ENCODE results near the gene RXRA. TPM values are rescaled to one million over a fixed set of nuclear protein-coding genes. Genes with fewer than 3 reads are reported as not detected.
A peak's percentile ranks its signal among the peaks of the same experiment; 100 is the strongest.

The RXRA gene
- total RNA-seq, 1 donor from 2014 or later, result 52.4 TPM

DNA sequence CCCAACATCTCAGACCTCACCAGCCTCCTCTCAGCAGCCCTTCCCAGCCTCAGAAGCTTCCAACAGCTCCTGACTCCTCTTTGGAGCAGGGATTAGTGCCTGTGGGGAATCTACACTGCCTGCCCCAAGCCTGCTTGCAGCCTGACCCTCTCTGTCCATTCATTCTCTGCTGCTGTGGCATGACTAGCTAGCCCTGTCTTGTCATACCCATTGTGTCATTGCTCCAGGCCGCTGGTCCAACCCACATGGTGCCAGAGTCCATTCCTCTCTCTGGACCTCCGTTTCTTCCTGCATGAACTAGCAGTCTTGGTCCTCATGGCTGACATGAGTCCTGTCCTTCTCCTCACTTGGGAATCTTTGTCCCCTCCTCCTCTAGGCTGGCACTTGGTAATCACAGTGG lies 12.8 kb upstream of the RXRA start:
- no peak for ATAC-seq

DNA sequence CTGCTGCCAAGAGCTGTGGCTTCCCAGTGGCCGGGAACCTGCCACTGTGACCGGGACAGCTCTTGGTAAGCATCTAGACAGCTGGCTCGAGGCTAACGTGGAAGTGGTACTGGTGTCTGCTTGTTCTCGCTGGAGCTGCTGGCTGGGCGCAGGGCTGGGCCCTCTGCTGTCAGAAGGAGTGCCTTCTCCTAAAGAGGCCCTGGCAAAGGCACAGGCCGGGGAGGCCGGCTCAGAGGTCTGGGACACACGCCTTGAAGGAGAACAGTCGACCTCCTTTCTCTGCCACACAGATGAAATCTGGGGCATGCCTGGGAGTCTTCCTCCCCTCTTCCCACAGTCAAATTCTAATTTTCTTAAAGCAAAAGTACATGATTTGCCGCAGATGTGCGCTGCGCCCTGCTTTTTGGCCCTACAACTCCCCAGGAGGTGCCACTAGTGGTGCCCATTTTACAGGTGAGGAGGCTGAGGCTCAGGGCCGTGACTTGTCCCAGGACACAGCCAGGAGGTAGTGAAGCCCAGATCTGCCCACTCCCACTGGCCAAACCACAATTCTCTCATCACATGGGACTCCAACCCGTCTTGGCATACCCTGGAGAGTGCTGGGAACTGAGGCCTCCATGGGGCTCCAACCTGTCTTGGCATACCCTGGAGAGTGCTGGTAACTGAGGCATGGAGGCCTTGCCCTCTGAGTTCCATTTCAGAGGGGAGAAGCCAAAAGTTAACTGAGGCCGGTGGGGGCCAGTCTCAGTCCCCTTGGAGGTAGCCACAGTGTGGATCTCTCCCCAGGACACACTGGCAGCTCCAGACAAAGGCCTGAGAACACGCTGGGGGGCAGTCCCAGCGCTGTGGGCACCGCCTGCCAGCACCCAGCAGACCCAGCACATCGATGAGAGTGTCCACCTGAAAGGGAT lies 12.0 kb upstream of the RXRA start:
- no peak for ATAC-seq

- ATAC-seq, result no peak
Measured at GRCh38 chr9:134314950-134315715, 11.1 kb upstream of the RXRA start.

- no peak for ATAC-seq
Measured at GRCh38 chr9:134315716-134316448, 10.4 kb upstream of the RXRA start.

- no peak for ATAC-seq
Measured at GRCh38 chr9:134316449-134317160, 9.7 kb upstream of the RXRA start.

GRCh38 chr9:134317400-134317789 lies 8.9 kb upstream of the RXRA start:
- no peak for ATAC-seq

DNA sequence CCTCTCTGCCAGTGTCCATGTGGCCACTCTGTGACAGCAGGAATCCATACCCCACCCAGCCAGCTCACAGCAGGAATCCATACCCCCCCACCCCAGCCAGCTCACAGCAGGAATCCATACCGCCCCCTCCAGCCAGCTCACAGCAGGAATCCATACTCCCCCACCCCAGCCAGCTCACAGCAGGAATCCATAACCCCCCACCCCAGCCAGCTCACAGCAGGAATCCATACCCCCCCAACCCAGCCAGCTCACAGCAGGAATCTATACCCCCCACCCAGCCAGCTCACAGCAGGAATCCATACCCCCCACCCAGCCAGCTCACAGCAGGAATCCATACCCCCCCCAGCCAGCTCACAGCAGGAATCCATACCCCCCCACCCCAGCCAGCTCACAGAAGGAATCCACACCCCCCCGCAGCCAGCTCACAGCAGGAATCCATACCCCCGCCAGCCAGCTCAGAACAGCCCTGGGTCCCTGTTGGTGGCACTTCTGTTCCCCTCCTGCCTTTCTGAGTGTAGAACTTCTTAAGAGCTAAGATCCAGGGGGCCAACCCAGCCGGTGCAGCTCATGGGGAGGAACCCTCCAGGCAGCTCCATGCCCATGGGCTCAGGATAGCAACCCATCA lies 8.4 kb upstream of the RXRA start:
- ATAC-seq, result no peak

GRCh38 chr9:134318481-134318891 lies 7.8 kb upstream of the RXRA start:
- no peak for ATAC-seq

DNA sequence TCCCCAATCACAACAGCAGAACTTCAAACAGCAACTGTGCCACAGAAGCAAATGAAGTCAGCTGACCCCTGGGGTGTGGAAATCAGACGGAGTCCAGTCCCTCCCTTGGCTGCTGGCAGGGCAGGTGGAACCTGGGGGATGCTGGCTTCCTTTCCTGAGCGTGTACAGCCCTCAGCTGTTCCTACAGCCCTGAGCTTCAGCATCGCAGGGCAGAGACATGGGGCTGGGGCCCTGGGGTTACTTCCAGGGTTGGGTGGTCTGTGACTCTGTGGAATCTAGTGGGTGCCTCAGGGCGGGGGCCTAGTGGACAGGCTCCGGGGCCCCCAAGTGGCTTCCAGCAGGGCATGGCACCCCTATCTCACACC lies 7.3 kb upstream of the RXRA start:
- no peak for ATAC-seq

GRCh38 chr9:134319306-134320125 lies 6.7 kb upstream of the RXRA start:
- ATAC-seq, result no peak

GRCh38 chr9:134320126-134320867 lies 6.0 kb upstream of the RXRA start:
- ATAC-seq, result no peak

DNA sequence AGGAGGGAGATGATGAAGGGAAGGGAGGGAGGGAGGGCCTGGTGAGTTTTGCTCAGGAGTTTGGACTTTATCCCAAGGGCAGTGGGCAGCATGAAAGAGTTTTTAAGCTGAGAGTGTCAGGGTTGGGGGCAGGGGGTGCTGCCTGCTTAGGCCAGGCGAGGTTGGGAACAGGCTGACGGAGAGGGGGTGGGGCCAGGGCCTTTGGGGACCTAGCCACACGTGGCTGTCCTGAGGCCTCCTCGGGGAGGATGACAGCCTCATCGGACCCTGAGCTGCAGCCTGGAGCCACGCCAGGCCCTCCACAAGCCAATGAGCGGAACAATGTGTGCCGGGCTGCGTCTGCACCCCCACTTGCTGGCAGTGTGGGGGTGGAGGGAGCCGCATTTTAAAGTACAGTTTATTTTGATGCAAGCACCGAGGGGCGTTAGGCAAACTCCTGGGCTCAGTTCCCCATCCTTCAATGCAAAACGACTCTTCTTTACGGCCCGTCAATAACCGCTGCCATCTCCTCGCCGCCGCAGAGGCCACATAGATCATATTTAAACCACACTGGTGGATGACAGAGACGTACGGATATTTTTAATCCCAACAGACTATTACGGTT lies 5.3 kb upstream of the RXRA start:
- no peak for ATAC-seq

DNA sequence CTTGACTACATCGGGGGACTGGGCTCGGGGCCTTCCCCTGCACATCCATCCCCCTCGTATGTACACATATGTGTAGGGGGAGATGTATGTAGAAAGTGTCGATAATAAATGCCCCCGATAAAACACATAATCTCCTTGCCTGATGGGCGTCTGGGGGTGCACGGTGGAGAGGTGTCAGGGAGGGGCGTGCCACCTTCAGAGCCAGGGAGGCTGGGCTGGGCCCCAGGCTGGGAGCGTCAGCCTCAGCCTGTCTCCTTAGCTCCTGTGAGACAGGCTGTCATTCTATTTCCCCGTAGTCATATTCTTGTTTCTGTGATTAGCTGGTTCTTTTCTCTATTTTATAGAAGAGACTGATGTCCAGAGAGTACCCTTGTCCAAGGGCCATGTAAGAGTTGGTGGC lies 4.7 kb upstream of the RXRA start:
- no peak for ATAC-seq

DNA sequence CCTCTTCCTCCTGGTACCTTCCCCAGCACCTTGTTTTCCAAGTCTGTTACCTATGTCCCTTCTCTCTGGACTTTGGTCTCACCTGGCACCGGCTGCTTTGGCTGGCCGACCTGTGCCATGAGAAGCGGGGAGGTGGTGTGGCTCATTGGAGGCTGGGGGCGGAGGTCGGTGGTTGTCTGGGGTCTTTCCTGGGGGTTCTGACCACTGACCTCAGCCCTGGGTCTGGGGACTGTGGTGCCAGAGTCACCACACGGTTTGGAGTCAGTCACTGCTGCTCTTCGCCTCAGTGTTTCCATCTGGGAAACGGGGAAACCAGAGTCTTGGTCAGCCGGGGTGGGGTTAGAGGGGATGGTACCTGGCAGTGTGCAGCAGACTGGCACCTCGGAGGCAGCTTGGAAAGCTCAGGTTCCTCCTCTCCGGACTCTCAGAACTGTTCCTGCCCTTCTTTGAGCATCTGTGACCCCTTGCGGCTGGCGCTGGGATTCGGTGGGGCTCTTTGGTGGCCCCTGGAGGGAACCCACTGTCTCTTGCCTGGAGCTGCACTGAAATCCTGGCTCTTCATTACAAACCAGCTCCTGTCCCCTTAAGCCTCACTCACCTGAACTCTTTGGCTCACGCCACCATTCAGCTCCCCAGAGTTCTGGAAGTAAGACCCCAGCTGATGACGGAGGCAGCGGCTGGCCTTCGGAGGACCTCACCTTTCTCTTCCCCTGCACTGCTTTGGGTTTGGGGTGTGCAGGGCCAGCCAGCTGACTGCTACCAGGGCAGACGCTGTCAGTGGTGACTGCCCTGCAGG lies 4.1 kb upstream of the RXRA start:
- ATAC-seq, result no peak

DNA sequence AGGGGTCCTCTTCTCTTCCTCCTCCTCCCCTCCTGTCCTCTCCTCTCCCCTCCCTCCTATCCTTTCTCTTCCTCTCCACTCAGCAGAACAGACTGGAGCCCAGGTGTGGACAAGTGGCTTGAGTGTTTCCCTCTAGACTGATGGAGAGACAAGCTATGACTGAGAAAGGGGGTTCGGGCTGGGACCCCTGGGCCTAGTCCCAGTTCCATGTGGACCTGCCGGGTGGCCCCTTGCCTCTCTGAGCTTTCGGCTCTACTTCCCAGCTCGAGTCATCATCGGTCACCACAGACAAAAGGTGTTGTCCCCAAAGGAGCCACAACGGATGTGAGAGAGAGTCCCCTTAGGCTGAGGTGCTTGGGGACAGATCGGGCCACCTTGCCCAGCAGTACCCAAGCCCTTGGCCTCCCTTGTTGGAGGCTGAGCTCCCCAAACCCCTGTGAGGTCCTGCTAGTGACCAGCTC lies 3.4 kb upstream of the RXRA start:
- ATAC-seq, result no peak

DNA sequence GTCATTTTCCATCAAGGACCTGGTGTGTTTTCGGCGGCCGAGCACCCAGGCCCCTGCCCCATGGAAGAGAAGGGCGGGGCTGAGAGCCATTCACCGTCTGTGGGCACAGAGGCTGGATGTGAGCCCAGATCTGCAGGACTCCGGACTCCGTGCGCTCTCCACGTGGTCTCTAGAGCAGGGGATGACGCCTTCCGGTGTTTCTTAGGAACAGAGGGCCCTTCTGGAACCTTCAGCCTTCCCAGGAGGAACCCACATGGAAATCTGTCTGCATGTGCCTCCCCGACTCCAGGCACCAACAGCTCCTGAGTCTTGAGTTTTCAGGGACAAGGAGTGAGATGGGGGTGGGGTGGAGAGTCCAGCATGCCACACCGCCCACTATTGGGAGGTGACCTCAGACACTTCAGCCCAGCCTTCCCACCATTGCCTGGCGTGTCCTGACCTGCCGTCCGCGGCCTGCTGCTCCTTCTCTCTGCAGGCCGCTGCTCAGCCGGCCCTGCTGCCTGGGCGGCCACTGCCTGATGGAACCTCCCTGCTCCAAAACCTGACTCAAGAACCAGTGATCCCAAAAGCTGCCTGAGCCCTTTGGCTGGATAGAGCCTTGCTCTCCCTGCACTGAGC lies 2.4 kb upstream of the RXRA start:
- ATAC-seq, result peak; percentile 30

GRCh38 chr9:134324359-134325095 lies 1.7 kb upstream of the RXRA start:
- ATAC-seq, result peak; percentile 48
